ENCODE measurements around the gene GSK3B.

DNA sequence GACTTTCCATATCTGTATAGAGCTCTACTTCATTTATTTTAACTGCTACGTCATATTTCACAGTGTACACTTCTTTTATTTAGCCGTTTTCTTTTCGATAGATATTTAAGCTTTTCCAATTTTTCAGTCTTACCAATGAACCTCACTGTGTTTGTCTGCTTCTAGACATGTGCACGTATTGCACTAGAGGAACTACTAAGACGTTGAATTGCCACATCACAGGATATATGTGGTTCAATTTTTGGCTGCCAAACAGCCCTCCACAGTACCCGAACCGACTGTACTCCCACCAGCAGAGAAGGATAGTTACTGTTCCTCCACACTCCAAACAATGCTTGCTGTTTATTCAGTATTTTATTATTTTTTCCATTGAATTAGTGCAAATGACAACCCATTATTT lies 310.4 kb downstream of the GSK3B start:
- TF ChIP-seq, protein P1, sequence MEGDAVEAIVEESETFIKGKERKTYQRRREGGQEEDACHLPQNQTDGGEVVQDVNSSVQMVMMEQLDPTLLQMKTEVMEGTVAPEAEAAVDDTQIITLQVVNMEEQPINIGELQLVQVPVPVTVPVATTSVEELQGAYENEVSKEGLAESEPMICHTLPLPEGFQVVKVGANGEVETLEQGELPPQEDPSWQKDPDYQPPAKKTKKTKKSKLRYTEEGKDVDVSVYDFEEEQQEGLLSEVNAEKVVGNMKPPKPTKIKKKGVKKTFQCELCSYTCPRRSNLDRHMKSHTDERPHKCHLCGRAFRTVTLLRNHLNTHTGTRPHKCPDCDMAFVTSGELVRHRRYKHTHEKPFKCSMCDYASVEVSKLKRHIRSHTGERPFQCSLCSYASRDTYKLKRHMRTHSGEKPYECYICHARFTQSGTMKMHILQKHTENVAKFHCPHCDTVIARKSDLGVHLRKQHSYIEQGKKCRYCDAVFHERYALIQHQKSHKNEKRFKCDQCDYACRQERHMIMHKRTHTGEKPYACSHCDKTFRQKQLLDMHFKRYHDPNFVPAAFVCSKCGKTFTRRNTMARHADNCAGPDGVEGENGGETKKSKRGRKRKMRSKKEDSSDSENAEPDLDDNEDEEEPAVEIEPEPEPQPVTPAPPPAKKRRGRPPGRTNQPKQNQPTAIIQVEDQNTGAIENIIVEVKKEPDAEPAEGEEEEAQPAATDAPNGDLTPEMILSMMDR (IDR thresholded peaks at IDR 0.05): no peak
- TF ChIP-seq EZH2 (IDR thresholded peaks at IDR 0.05; ENCODE audit: borderline replicate concordance, insufficient read depth, low read depth, low read length, poor library complexity, severe bottlenecking): no peak

Measured in B cell (primary cell).